ENCODE results near the gene ASB1.

GRCh38 chr2:238399094-238399493 lies 27.6 kb upstream of the ASB1 start:
- TF ChIP-seq ESRRA (IDR thresholded peaks at IDR 0.05; ENCODE audit: low read length), result no peak
- no peak for TF ChIP-seq EZH2 (IDR thresholded peaks at IDR 0.05; ENCODE audit: borderline replicate concordance, control insufficient read depth, low read depth, low read length)
- no peak for TF ChIP-seq POLR2A (IDR thresholded peaks at IDR 0.05; ENCODE audit: low read depth, low read length)

All from GM12878 (cell line).